HG02943 (cell line): ENCODE measurements around the gene NDUFS3.
"Not testable (repeated sequence)": the region's sequence is repeated elsewhere in the genome, so short reads cannot be mapped to it uniquely, and the experiment has no call there.

Experiments used
- ATAC-seq: cut with Tn5 transposase; IDR thresholded peaks from one replicate; pipeline ENCODE4 v1.9.1; 2021; ENCODE audit warnings: mild to moderate bottlenecking, low read depth, moderate library complexity; ENCODE audit not compliant: unreplicated experiment

The NDUFS3 gene

GRCh38 chr11:47557004-47557403 lies 21.9 kb upstream of the NDUFS3 start:
- not testable (repeated sequence) for ATAC-seq

- no peak for ATAC-seq
Measured at GRCh38 chr11:47558695-47559094, 20.2 kb upstream of the NDUFS3 start.

GRCh38 chr11:47560426-47560825 lies 18.4 kb upstream of the NDUFS3 start:
- ATAC-seq: no peak

GRCh38 chr11:47562393-47562792 lies 16.5 kb upstream of the NDUFS3 start:
- ATAC-seq: not testable (repeated sequence)

- ATAC-seq: not testable (repeated sequence)
Measured at GRCh38 chr11:47564366-47564765, 14.5 kb upstream of the NDUFS3 start.

- no peak for ATAC-seq
Measured at GRCh38 chr11:47564933-47565339, 13.9 kb upstream of the NDUFS3 start.

- ATAC-seq: peak; percentile 80
Measured at GRCh38 chr11:47565340-47566148, 13.3 kb upstream of the NDUFS3 start, which contains the start of gene PTPMT1. Gene PTPMT1, plus strand, starts transcription at chr11:47565599. Its CDS starts 24 bp downstream, at chr11:47565623.

- ATAC-seq: no peak
Measured at GRCh38 chr11:47566149-47566698, 12.7 kb upstream of the NDUFS3 start.

GRCh38 chr11:47569646-47570045 lies 9.2 kb upstream of the NDUFS3 start:
- ATAC-seq: no peak

- no peak for ATAC-seq
Measured at GRCh38 chr11:47570651-47571356, 8.1 kb upstream of the NDUFS3 start.

GRCh38 chr11:47571357-47571729 lies 7.5 kb upstream of the NDUFS3 start:
- no peak for ATAC-seq

GRCh38 chr11:47571895-47572294 lies 7.0 kb upstream of the NDUFS3 start:
- ATAC-seq: no peak

- no peak for ATAC-seq
Measured at GRCh38 chr11:47572715-47573255, 6.1 kb upstream of the NDUFS3 start.

GRCh38 chr11:47573321-47573720 lies 5.6 kb upstream of the NDUFS3 start:
- no peak for ATAC-seq

GRCh38 chr11:47577460-47578041 lies 1.3 kb upstream of the NDUFS3 start:
- no peak for ATAC-seq

- no peak for ATAC-seq
Measured at GRCh38 chr11:47583844-47584243, 5.0 kb downstream of the NDUFS3 start.

- no peak for ATAC-seq
Measured at GRCh38 chr11:47586098-47586855, 7.4 kb downstream of the NDUFS3 start, which contains the start of gene FAM180B. Gene FAM180B, plus strand, starts transcription at chr11:47586678. Its CDS starts 91 bp downstream, at chr11:47586769.

- ATAC-seq: no peak
Measured at GRCh38 chr11:47587039-47587716, 8.3 kb downstream of the NDUFS3 start.

- ATAC-seq: no peak
Measured at GRCh38 chr11:47587723-47588326, 9.0 kb downstream of the NDUFS3 start.
